Heart left ventricle (tissue), 13 donors: ENCODE data around the gene SRRM4.

Source experiments
- CTCF ChIP-seq, 12 donors: fragments of 200-600 bp; sonication (generic) in 4 of 12; IDR thresholded peaks; one replicate each; pipeline versions ENCODE4 v1.5.0 to v1.8.0; 2018 to 2022; ENCODE audit warnings: antibody characterized with exemption in 12 of 12, mild to moderate bottlenecking in 5 of 12
- POLR2A ChIP-seq, 2 donors: fragments of 450-650 bp; IDR thresholded peaks; one replicate each; pipeline ENCODE4 v1.6.1; 2017; ENCODE audit warnings: antibody characterized with exemption in 2 of 2, mild to moderate bottlenecking in 2 of 2, moderate library complexity in 2 of 2
- donor health status: ischemic (EF 13 %, LVEDD 7.1; RV severe dilation, severe dysfunction).
- donor health status: DM: no; HTN: yes; CAD: no.
- donor health status: DM: no; HTN: no; CAD: no.
- donor health status: ischemic (EF 25% LVEDD 6.9; RV normal size, moderate dysfunction).
- donor health status: ischemic (EF 25% LVEDD 5.7; RV mildly dilated, moderate dysfunction).
- donor health status: ischemic (EF 35%, LVEDD 5.7; RV mildly dilated, moderate dysfunction).
- donor health status: nonischemic (EF 11% LVEDD 7.7; RV severe dilation, severe dysfunction).
- donor health status: DM: yes; HTN: yes; CAD: no.
- donor health status: PGD.
- donor health status: ischemic (EF 29% LVEDD 5.4; RV normal size, mild dysfunction).
- donor health status: nonischemic (EF 23%, LVEDD 6.1; RV moderate dilation, normal function).

GRCh38 chr12:119182701-119183493 is 201.6 kb downstream of the SRRM4 start:
- no peak for TF ChIP-seq POLR2A (IDR thresholded peaks at IDR 0.05)
- TF ChIP-seq CTCF (IDR thresholded peaks at IDR 0.05), result no peak
